K562 (cell line): ENCODE measurements around the gene RFNG. TPM values are rescaled to one million over a fixed set of nuclear protein-coding genes. Genes with fewer than 3 reads are reported as not detected.

ENCODE experiments used
- ATAC-seq: fragments of 200-7000 bp; cut with Tn5 transposase; 3 replicates; pipeline ENCODE4 v1.9.1; 2020; ENCODE audit warnings: moderate library complexity
- BruUV-seq: library from RNA; stranded (reverse); fragments of 400-500 nt; replicated peaks from 2 replicates; lab custom pipeline; 2021; lab: Mats Ljungman, UMichigan
- CTCF ChIA-PET: fragments of 300-600 bp; formaldehyde crosslinking; extraction: SDS; loops from one replicate; lab custom pipeline; 2021; ENCODE audit warnings: low intra/inter-chr PET ratio; lab: Yijun Ruan, JAX
- POLR2A ChIA-PET: fragments of 300-600, 350-650 bp; sonication (Branson Sonifier 250); formaldehyde crosslinking; extraction: SDS; loops from one replicate; lab custom pipeline; 2021; ENCODE audit warnings: antibody characterized with exemption, inconsistent platforms; lab: Yijun Ruan, JAX
- DNase-seq, 4 experiments: peaks; one replicate each; pipeline versions ENCODE4 v3.0.0 to v3.0.0-alpha.2; 2011 to 2018; ENCODE audit warnings: low spot score in 3 of 4, mixed read lengths in 3 of 4; ENCODE audit errors: extremely low read depth in 1 of 4
- FAIRE-seq: peaks from 2 replicates; lab custom pipeline; 2011; peaks lifted over from hg19 to GRCh38; lab: Jason Lieb, UNC
- H2AFZ ChIP-seq: 2 replicates; pipeline ENCODE4 v1.6.0; 2011; ENCODE audit warnings: low read depth, low read length, control low read depth, inconsistent platforms
- H3K27ac ChIP-seq: fragments of 200-600 bp; 3 replicates; pipeline ENCODE4 v1.8.0; 2011; ENCODE audit warnings: low read depth, mild to moderate bottlenecking, control low read depth, inconsistent platforms, low read length, moderate library complexity, mixed read lengths; ENCODE audit errors: extremely low read depth
- H3K27me3 ChIP-seq, 2 experiments: fragments of 300-600 bp in 1 of 2; 2 replicates in 1 of 2; 3 replicates in 1 of 2; pipeline versions ENCODE4 v1.6.0 to v1.8.0; 2011; ENCODE audit warnings: inconsistent platforms in 2 of 2, low read length in 2 of 2, mild to moderate bottlenecking in 1 of 2, mixed read lengths in 1 of 2, moderate library complexity in 1 of 2; ENCODE audit not compliant: control insufficient read depth in 2 of 2, insufficient read depth in 2 of 2
- H3K36me3 ChIP-seq: fragments of 300-600 bp; 3 replicates; pipeline ENCODE4 v1.8.0; 2011; ENCODE audit warnings: mild to moderate bottlenecking, low read length, inconsistent platforms; ENCODE audit not compliant: control insufficient read depth, insufficient read depth
- H3K4me1 ChIP-seq, 2 experiments: fragments of 200-600 bp in 1 of 2; replicated peaks in 1 of 2; 2 replicates in 1 of 2; 3 replicates in 1 of 2; pipeline versions ENCODE4 v1.5.1 to v1.8.0; 2011; ENCODE audit warnings: inconsistent platforms in 2 of 2, low read length in 2 of 2, mild to moderate bottlenecking in 1 of 2, mixed read lengths in 1 of 2, moderate library complexity in 1 of 2; ENCODE audit not compliant: control insufficient read depth in 2 of 2, insufficient read depth in 2 of 2
- H3K4me2 ChIP-seq: 2 replicates; pipeline ENCODE4 v1.6.1; 2011; ENCODE audit warnings: low read length, control low read depth, inconsistent platforms, mixed read lengths; ENCODE audit not compliant: insufficient read depth
- H3K4me3 ChIP-seq: fragments of 200-600 bp; sonication (generic), shearing (Covaris generic); 2 replicates; pipeline ENCODE4 v1.5.1; 2016; ENCODE audit warnings: control low read depth, inconsistent platforms
- H3K79me2 ChIP-seq: fragments of 200-600 bp; 3 replicates; pipeline ENCODE4 v1.8.0; 2011; ENCODE audit warnings: low read length, inconsistent platforms; ENCODE audit not compliant: control insufficient read depth, insufficient read depth
- H3K9ac ChIP-seq, 2 experiments: 2 replicates each; pipeline versions ENCODE4 v1.6.0 to v1.6.1; 2011; ENCODE audit warnings: low read depth in 2 of 2, low read length in 2 of 2, control low read depth in 1 of 2, inconsistent platforms in 1 of 2, mild to moderate bottlenecking in 1 of 2, mixed read lengths in 1 of 2; ENCODE audit not compliant: insufficient read depth in 1 of 2
- H3K9me1 ChIP-seq: one replicate; pipeline ENCODE4 v1.6.0; 2011; ENCODE audit warnings: inconsistent platforms, mild to moderate bottlenecking, low read length, moderate library complexity; ENCODE audit not compliant: control insufficient read depth, insufficient read depth
- H3K9me3 ChIP-seq: replicated peaks from 2 replicates; pipeline ENCODE4 v1.5.1; 2011; ENCODE audit warnings: low read depth, low read length, inconsistent platforms; ENCODE audit not compliant: control insufficient read depth, insufficient read depth
- H4K20me1 ChIP-seq: replicated peaks from 2 replicates; pipeline ENCODE4 v1.6.1; 2011; ENCODE audit warnings: low read length, inconsistent platforms, mixed read lengths; ENCODE audit not compliant: control insufficient read depth, insufficient read depth
- ADNP ChIP-seq: fragments of 200-800 bp; sonication (Bioruptor generic); IDR thresholded peaks from 2 replicates; pipeline ENCODE4 v1.6.1; 2016; ENCODE audit warnings: missing genetic modification characterization, missing compliant biosample characterization
- E2F6 ChIP-seq, 2 experiments: IDR thresholded peaks; 2 replicates each; pipeline ENCODE4 v1.6.1; 2011; ENCODE audit warnings: borderline replicate concordance in 1 of 2, control low read depth in 1 of 2, low read depth in 1 of 2, low read length in 1 of 2, mild to moderate bottlenecking in 1 of 2, mixed read lengths in 1 of 2, moderate library complexity in 1 of 2; ENCODE audit not compliant: insufficient read depth in 1 of 2, insufficient read length in 1 of 2, poor library complexity in 1 of 2, severe bottlenecking in 1 of 2; ENCODE audit errors: extremely low read depth in 1 of 2
- FIP1L1 ChIP-seq: fragments of 200-400 bp; formaldehyde crosslinking; IDR thresholded peaks from 2 replicates; pipeline ENCODE4 v1.6.1; 2018; ENCODE audit warnings: mild to moderate bottlenecking, low read depth, low read length; ENCODE audit not compliant: poor library complexity, severe bottlenecking
- FOXO4 ChIP-seq: fragments of 450-650 bp; formaldehyde crosslinking; IDR thresholded peaks from 2 replicates; pipeline ENCODE4 v1.4.0; 2020; ENCODE audit warnings: mild to moderate bottlenecking, moderate library complexity
- GATA2 ChIP-seq: sonication (generic); formaldehyde crosslinking; IDR thresholded peaks from 2 replicates; pipeline ENCODE4 v1.4.0; 2020; ENCODE audit warnings: mild to moderate bottlenecking, missing genetic modification reagents
- GMEB1 ChIP-seq: fragments of 250-450 bp; sonication (Bioruptor Pico); IDR thresholded peaks from 2 replicates; pipeline ENCODE4 v1.4.0; 2020; ENCODE audit warnings: mild to moderate bottlenecking
- RBBP5 ChIP-seq: fragments of 200-600 bp; sonication (generic); IDR thresholded peaks from 2 replicates; pipeline ENCODE4 v1.6.1; 2012; ENCODE audit warnings: borderline replicate concordance, mild to moderate bottlenecking, low read length, control low read depth, inconsistent platforms; ENCODE audit not compliant: insufficient read depth, poor library complexity, severe bottlenecking
- SP2 ChIP-seq: IDR thresholded peaks from 2 replicates; pipeline ENCODE4 v1.6.1; 2011; ENCODE audit warnings: mild to moderate bottlenecking, low read depth, low read length, moderate library complexity; ENCODE audit not compliant: poor library complexity, severe bottlenecking; ENCODE audit errors: extremely low read depth
- THRA ChIP-seq: fragments of 450-650 bp; IDR thresholded peaks from 2 replicates; pipeline ENCODE4 v1.6.1; 2017; ENCODE audit warnings: mild to moderate bottlenecking, moderate library complexity
- ZNF280A ChIP-seq: fragments of 450-650 bp; IDR thresholded peaks from 2 replicates; pipeline ENCODE4 v1.6.1; 2018; ENCODE audit warnings: mild to moderate bottlenecking, low read depth; ENCODE audit not compliant: partially characterized antibody
- ZNF695 ChIP-seq: fragments of 450-650 bp; formaldehyde crosslinking; IDR thresholded peaks from 2 replicates; pipeline ENCODE4 v1.4.0; 2020; ENCODE audit warnings: mild to moderate bottlenecking, moderate library complexity
- WGBS: fragments of 100-300 bp; shearing (Covaris generic); methylation state at CpG from one replicate; pipeline ENCODE4 v1.1.6; 2016; ENCODE audit warnings: low coverage, mixed read lengths; ENCODE audit not compliant: insufficient coverage; ENCODE audit errors: missing lambda C conversion rate; 5-methylcytosine and 5-hydroxymethylcytosine counted together
- in situ Hi-C: fragments of 300-500 bp; cut with MboI; formaldehyde crosslinking; loops from 4 replicates; pipeline ENCODE4 v1.15.0; 2018; ENCODE audit warnings: inconsistent platforms, mixed read lengths
- intact Hi-C: fragments of 100-400 bp; cut with micrococcal nuclease; formaldehyde crosslinking; loops from 2 replicates; pipeline ENCODE4 v1.14.2; 2022
- polyA plus RNA-seq, 8 experiments: library from polyadenylated mRNA; depleted of rRNA in 4 of 8; stranded (reverse) in 5 of 8; unstranded in 3 of 8; fragments of >200 nt; fragmentation: Nextera tagmentation in 2 of 8; fragmentation: Illumina TruSeq in 1 of 8; extraction: Ambion mirVana in 2 of 8; extraction: Trizol in 1 of 8; gene quantifications; 2 replicates each; pipeline versions ENCODE4 v1.2.1 to v1.2.3, GENCODE V29; 2011 to 2014; ENCODE audit warnings: inconsistent platforms in 1 of 8, missing spikeins in 1 of 8
- total RNA-seq, 7 experiments: library from RNA; depleted of rRNA in 6 of 7; stranded (reverse); fragments of >200 nt in 6 of 7; fragmentation: Illumina TruSeq in 2 of 7; extraction: Trizol in 2 of 7; gene quantifications; 2 replicates each; pipeline versions ENCODE4 v1.2.1 to v1.2.3, GENCODE V29; 2011 to 2021; ENCODE audit warnings: low replicate concordance in 1 of 7

The RFNG gene
- total and polyA plus RNA-seq, 9 of the 15 experiments (the other 6 are each of a cell fraction or from before 2014, with no cell fraction given), result 0.32 to 32.8 (median 9.5) TPM

- Histone ChIP-seq H2AFZ (peak within 1 kb of the TSS; percentile 71), H3K9ac (peak within 1 kb of the TSS; percentile 75 to 97), H3K27ac (peak within 1 kb of the TSS; percentile 77), H3K4me3 (peak within 1 kb of the TSS; percentile 91), H3K79me2 (peaks cover 36% of the 10 kb centered on the region), H4K20me1 (peaks cover 17% of the 10 kb centered on the region), H3K27me3 (no peaks in the 10 kb centered on the region), H3K4me1 (peaks cover 14 to 89% of the 10 kb centered on the region in 2 experiments), H3K9me1 (no peaks in the 10 kb centered on the region), H3K9me3 (no peaks in the 10 kb centered on the region), H3K4me2 (peak within 1 kb of the TSS; percentile 84), H3K36me3 (peaks cover 28% of the 10 kb centered on the region; the same call in 1 of the 3 replicates)
- DNase-seq, result peak; percentile 96 to 99 (median 98)
- intact Hi-C loops, result loop anchor here (1.0 to 5.0 kb wide), 3 partner anchors 8 to 162 kb away; partner anchors contain the start of genes ASPSCR1, P4HB and RAC3
- POLR2A ChIA-PET, result interaction anchor here (0.5 to 5.0 kb wide), 14 partner anchors 12 to 471 kb away, joined by 3 to 51 read pairs (median 3); partner anchors contain the start of genes ALYREF, ANAPC11, ASPSCR1 and DCXR
- BruUV-seq, result no TSS peak
- in situ Hi-C loops, result no loop called here
- WGBS, result 0% methylated on average over 16 of the region's 42 CpGs
- peak; percentile 100 for FAIRE-seq
- ATAC-seq, result peak; percentile 94
- CTCF ChIA-PET, result interaction anchor here (0.5 to 6.6 kb wide), 3 partner anchors 63 to 532 kb away, joined by 4 to 103 read pairs (median 4); partner anchors contain the start of gene NOTUM
- TF ChIP-seq GMEB1 (CRISPR knock-in tag) (peak; percentile 56), ZNF695 (CRISPR knock-in tag) (no peak), FIP1L1 (no peak), ADNP (tag) (no peak), THRA (no peak), ZNF280A (no peak), FOXO4 (CRISPR knock-in tag) (no peak), RBBP5 (no peak), GATA2 (no peak), E2F6 (IDR thresholded peaks at IDR 0.05; ENCODE audit: borderline replicate concordance in 1 of 2, extremely low read depth in 1 of 2, insufficient read depth in 1 of 2, insufficient read length in 1 of 2, low read depth in 1 of 2, low read length in 1 of 2, poor library complexity in 1 of 2, severe bottlenecking in 1 of 2) (peak in 1 of 2 experiments; percentile 2), SP2 (peak; percentile 83)
These were observed 28.6 kb downstream of the RFNG start, which contains the start of gene LRRC45 for GRCh38 chr17:82022981-82023446. Gene LRRC45, plus strand, starts transcription at chr17:82023305. Its CDS starts 339 bp downstream, at chr17:82023644.
